GM23338 (cell line): ENCODE results near the gene SV2A. TPM values are rescaled to one million over a fixed set of nuclear protein-coding genes. Genes with fewer than 3 reads are reported as not detected.

Source experiments
- ATAC-seq: fragments of 200-7000 bp; cut with Tn5 transposase; 3 replicates; pipeline ENCODE4 v1.9.1; 2020
- DNase-seq: peaks from one replicate; pipeline ENCODE4 v3.0.0-alpha.2; 2015; ENCODE audit warnings: low spot score
- H2AFZ ChIP-seq: fragments of 200-600 bp; sonication (generic); 2 replicates; pipeline ENCODE4 v1.8.0; 2016; ENCODE audit warnings: antibody characterized with exemption, mild to moderate bottlenecking, moderate library complexity
- H3F3A ChIP-seq: fragments of 200-600 bp; sonication (generic); replicated peaks from 2 replicates; pipeline ENCODE4 v1.8.0; 2017; ENCODE audit warnings: antibody characterized with exemption, mixed run types, low read depth
- H3K27ac ChIP-seq: fragments of 200-600 bp; sonication (generic); 2 replicates; pipeline ENCODE4 v1.6.1; 2016; ENCODE audit warnings: low read depth
- H3K27me3 ChIP-seq: fragments of 200-600 bp; sonication (generic); 2 replicates; pipeline ENCODE4 v1.8.0; 2016; ENCODE audit warnings: mild to moderate bottlenecking, mixed run types, moderate library complexity; ENCODE audit not compliant: insufficient read depth
- H3K36me3 ChIP-seq: fragments of 200-600 bp; sonication (generic); 2 replicates; pipeline ENCODE4 v1.8.0; 2016; ENCODE audit warnings: mild to moderate bottlenecking; ENCODE audit not compliant: insufficient read depth
- H3K4me1 ChIP-seq: fragments of 200-600 bp; sonication (generic); 2 replicates; pipeline ENCODE4 v1.8.0; 2016; ENCODE audit warnings: mild to moderate bottlenecking, moderate library complexity; ENCODE audit not compliant: insufficient read depth
- H3K4me2 ChIP-seq: fragments of 200-600 bp; sonication (generic); 2 replicates; pipeline ENCODE4 v1.7.1; 2017; ENCODE audit warnings: mixed run types
- H3K4me3 ChIP-seq: fragments of 200-600 bp; sonication (generic); 2 replicates; pipeline ENCODE4 v1.6.1; 2016; ENCODE audit warnings: mixed run types
- H3K79me2 ChIP-seq: fragments of 200-600 bp; sonication (generic); replicated peaks from 2 replicates; pipeline ENCODE4 v1.8.0; 2017; ENCODE audit warnings: mild to moderate bottlenecking; ENCODE audit not compliant: insufficient read depth
- H3K9me2 ChIP-seq: fragments of 200-600 bp; sonication (generic); 2 replicates; pipeline ENCODE4 v1.8.0; 2017; ENCODE audit not compliant: insufficient read depth
- H4K20me1 ChIP-seq: fragments of 200-600 bp; sonication (generic); replicated peaks from 2 replicates; pipeline ENCODE4 v1.8.0; 2017; ENCODE audit warnings: mild to moderate bottlenecking; ENCODE audit not compliant: insufficient read depth
- H3K27ac Mint-ChIP-seq: 2 replicates; pipeline ENCODE4 v1.8.0; 2020; ENCODE audit warnings: inconsistent platforms, mild to moderate bottlenecking, moderate library complexity, mixed read lengths
- H3K27me3 Mint-ChIP-seq: 3 replicates; pipeline ENCODE4 v1.8.0; 2022; ENCODE audit warnings: low read depth, mild to moderate bottlenecking, moderate library complexity, mixed read lengths, inconsistent platforms; ENCODE audit not compliant: insufficient read depth, poor library complexity
- H3K36me3 Mint-ChIP-seq: 3 replicates; pipeline ENCODE4 v1.8.0; 2021; ENCODE audit warnings: low read depth, mild to moderate bottlenecking, inconsistent platforms, moderate library complexity, mixed read lengths
- H3K4me1 Mint-ChIP-seq: 3 replicates; pipeline ENCODE4 v1.8.0; 2020; ENCODE audit warnings: mild to moderate bottlenecking, inconsistent platforms, mixed read lengths
- H3K4me3 Mint-ChIP-seq: 3 replicates; pipeline ENCODE4 v1.8.0; 2021; ENCODE audit warnings: moderate library complexity, mild to moderate bottlenecking, inconsistent platforms, mixed read lengths
- H3K9me3 Mint-ChIP-seq: 3 replicates; pipeline ENCODE4 v1.8.0; 2020; ENCODE audit warnings: moderate library complexity, mild to moderate bottlenecking, inconsistent platforms, mixed read lengths
- CREB1 ChIP-seq: fragments of 250-450 bp; sonication (Bioruptor Pico); IDR thresholded peaks from 2 replicates; pipeline ENCODE4 v1.5.0; 2020; ENCODE audit warnings: low read depth, mild to moderate bottlenecking, moderate library complexity
- CTCF ChIP-seq, 2 experiments: fragments of 200-600 bp in 1 of 2; sonication (generic) in 1 of 2; conservative IDR thresholded peaks; 2 replicates each; pipeline versions ENCODE4 v1.5.1 to v1.6.1; 2016 to 2017; ENCODE audit warnings: antibody characterized with exemption in 2 of 2, low read depth in 2 of 2, mild to moderate bottlenecking in 2 of 2, moderate library complexity in 1 of 2
- ETS1 ChIP-seq: IDR thresholded peaks from 2 replicates; pipeline ENCODE4 v1.6.1; 2016; ENCODE audit warnings: antibody characterized with exemption
- EZH2 ChIP-seq: fragments of 200-600 bp; sonication (generic); IDR thresholded peaks from one replicate; pipeline ENCODE4 v1.8.0; 2017; ENCODE audit warnings: antibody characterized with exemption, mild to moderate bottlenecking, low read depth; ENCODE audit not compliant: unreplicated experiment
- JUNB ChIP-seq: IDR thresholded peaks from one replicate; pipeline ENCODE4 v1.6.1; 2016; ENCODE audit warnings: antibody characterized with exemption; ENCODE audit not compliant: unreplicated experiment
- NANOG ChIP-seq: IDR thresholded peaks from 2 replicates; pipeline ENCODE4 v1.6.1; 2016; ENCODE audit warnings: antibody characterized with exemption, borderline replicate concordance
- POLR2AphosphoS5 ChIP-seq: IDR thresholded peaks from 2 replicates; pipeline ENCODE4 v1.6.1; 2016; ENCODE audit warnings: antibody characterized with exemption, low read depth
- REST ChIP-seq: IDR thresholded peaks from one replicate; pipeline ENCODE4 v1.6.1; 2018; ENCODE audit warnings: antibody characterized with exemption; ENCODE audit not compliant: unreplicated experiment
- STAT1 ChIP-seq: IDR thresholded peaks from one replicate; pipeline ENCODE4 v1.6.1; 2016; ENCODE audit warnings: antibody characterized with exemption; ENCODE audit not compliant: unreplicated experiment
- ZNF114 ChIP-seq: fragments of 250-450 bp; sonication (Bioruptor Pico); IDR thresholded peaks from 2 replicates; pipeline ENCODE4 v1.5.0; 2020; ENCODE audit warnings: mild to moderate bottlenecking, moderate library complexity
- ZNF331 ChIP-seq: fragments of 250-450 bp; sonication (Bioruptor Pico); IDR thresholded peaks from 2 replicates; pipeline ENCODE4 v1.5.0; 2020; ENCODE audit warnings: low read depth, mild to moderate bottlenecking, moderate library complexity
- polyA plus RNA-seq: library from polyadenylated mRNA; unstranded; fragments of >200 nt; fragmentation: Nextera tagmentation; extraction: Ambion mirVana; gene quantifications from 2 replicates; pipeline ENCODE4 v1.2.1, GENCODE V29; 2016
- total RNA-seq: library from RNA; depleted of rRNA; stranded (reverse); fragments of >200 nt; shearing (Covaris generic); gene quantifications from 2 replicates; pipeline ENCODE4 v1.2.3, GENCODE V29; 2014

The SV2A gene
- total and polyA plus RNA-seq, 2 experiments from 2014 or later = 17.8 to 41.7 TPM

- TF ChIP-seq ETS1 (no peak), CTCF (conservative IDR thresholded peaks at IDR 0.05; ENCODE audit: low read depth in 2 of 2) (no peak), EZH2 (no peak), NANOG (no peak), STAT1 (no peak), ZNF331 (CRISPR knock-in tag) (no peak), POLR2AphosphoS5 (no peak), ZNF114 (CRISPR knock-in tag) (no peak), CREB1 (CRISPR knock-in tag) (no peak), REST (no peak)
Measured at GRCh38 chr1:149914545-149914944, 3.1 kb downstream of the SV2A start (continued).

GRCh38 chr1:149906570-149907075 lies 11.0 kb downstream of the SV2A start:
- Histone ChIP-seq H2AFZ (no peak overlapping the region), H3K36me3 (peaks cover 7% of the 10 kb centered on the region; the same call in 1 of the 2 replicates), H3K27ac (no peak overlapping the region), H4K20me1 (no peaks in the 10 kb centered on the region; the same call in 1 of the 2 replicates), H3F3A (no peaks in the 10 kb centered on the region), H3K4me3 (no peak overlapping the region), H3K4me1 (no peaks in the 10 kb centered on the region), H3K27me3 (no peaks in the 10 kb centered on the region), H3K79me2 (no peaks in the 10 kb centered on the region), H3K4me2 (no peak overlapping the region), H3K9me2 (no peaks in the 10 kb centered on the region)
- Mint-ChIP-seq H3K27me3 (peaks cover 4% of the 10 kb centered on the region), H3K27ac (no peak overlapping the region), H3K4me1 (peaks cover 7% of the 10 kb centered on the region), H3K36me3 (peaks cover 50% of the 10 kb centered on the region), H3K9me3 (no peaks in the 10 kb centered on the region), H3K4me3 (no peak overlapping the region; the same call in 2 of the 3 replicates)
- no peak for DNase-seq
- TF ChIP-seq CTCF (conservative IDR thresholded peaks at IDR 0.05; ENCODE audit: low read depth in 2 of 2) (no peak), ZNF331 (CRISPR knock-in tag) (no peak), ZNF114 (CRISPR knock-in tag) (no peak), JUNB (no peak), STAT1 (no peak), REST (no peak), CREB1 (CRISPR knock-in tag) (no peak), NANOG (no peak), EZH2 (no peak)
- no peak for ATAC-seq
